Inferior parietal cortex (tissue), 1 donor: ENCODE results near the gene DACT3.

ENCODE experiments used
- DNase-seq: peaks from one replicate; pipeline ENCODE4 v3.0.0-alpha.2; 2016; ENCODE audit errors: extremely low spot score

Gene DACT3

GRCh38 chr19:46668662-46669061 is 7.7 kb upstream of the DACT3 start:
- no peak for DNase-seq

- DNase-seq = no peak
Measured at GRCh38 chr19:46665072-46665471, 4.1 kb upstream of the DACT3 start.

GRCh38 chr19:46661735-46662592 is 982 bp upstream of the DACT3 start:
- peak; percentile 94 for DNase-seq

GRCh38 chr19:46660551-46661019 is 397 bp downstream of the DACT3 start:
- no peak for DNase-seq

GRCh38 chr19:46660008-46660517 is 919 bp downstream of the DACT3 start:
- DNase-seq = no peak

GRCh38 chr19:46659151-46660007 is 1.6 kb downstream of the DACT3 start:
- no peak for DNase-seq

GRCh38 chr19:46656541-46656940 is 4.4 kb downstream of the DACT3 start:
- no peak for DNase-seq

- DNase-seq = no peak
Measured at GRCh38 chr19:46654621-46655152, 6.3 kb downstream of the DACT3 start.

- DNase-seq = no peak
Measured at GRCh38 chr19:46650445-46650844, 10.5 kb downstream of the DACT3 start.

GRCh38 chr19:46648961-46649960 is 11.7 kb downstream of the DACT3 start:
- no peak for DNase-seq

- no peak for DNase-seq
Measured at GRCh38 chr19:46648060-46648960, 12.7 kb downstream of the DACT3 start.

GRCh38 chr19:46646402-46646801 is 14.6 kb downstream of the DACT3 start:
- DNase-seq = no peak

GRCh38 chr19:46644720-46645119 is 16.3 kb downstream of the DACT3 start:
- no peak for DNase-seq

GRCh38 chr19:46640656-46641055 is 20.3 kb downstream of the DACT3 start:
- DNase-seq = no peak

- DNase-seq = no peak
Measured at GRCh38 chr19:46639358-46640182, 21.4 kb downstream of the DACT3 start.

- no peak for DNase-seq
Measured at GRCh38 chr19:46637224-46637623, 23.8 kb downstream of the DACT3 start.

- no peak for DNase-seq
Measured at GRCh38 chr19:46635920-46636761, 24.8 kb downstream of the DACT3 start, which contains the start of gene GNG8. Gene GNG8, minus strand, starts transcription at chr19:46636202. Its CDS starts 1,520 bp downstream, at chr19:46634682.

GRCh38 chr19:46634656-46635218 is 26.2 kb downstream of the DACT3 start:
- DNase-seq = no peak
